ENCODE data around the gene DLG5. TPM values are rescaled to one million over a fixed set of nuclear protein-coding genes. Genes with fewer than 3 reads are reported as not detected.

The DLG5 gene
- polyA plus RNA-seq, 3 donors, result 0.14 to 0.77 TPM; not detected in 1

GRCh38 chr10:77962350-77963146, 36.0 kb upstream of the DLG5 start:
- no peak overlapping the region for H3K4me3 Mint-ChIP-seq
- WGBS (ENCODE audit: insufficient coverage), result 93% methylated on average over 3 of the region's 7 CpGs
- Histone ChIP-seq H3K36me3 (replicated peaks in 1 of 2; ENCODE audit: control insufficient read depth in 1 of 2, insufficient read depth in 2 of 2, low read length in 2 of 2) (no peaks in the 10 kb centered on the region), H3K27ac (ENCODE audit: low read depth in 1 of 2, low read length in 2 of 2) (no peak overlapping the region), H3K9ac (ENCODE audit: insufficient read depth, low read length, poor library complexity, severe bottlenecking) (no peak overlapping the region), H3K27me3 (ENCODE audit: control insufficient read depth in 2 of 2, insufficient read depth in 2 of 2, low read length in 2 of 2) (no peaks in the 10 kb centered on the region), H3K79me2 (ENCODE audit: insufficient read depth, low read length) (no peaks in the 10 kb centered on the region), H3K4me3 (replicated peaks in 1 of 3; ENCODE audit: low read depth in 2 of 3, low read length in 3 of 3) (no peak overlapping the region), H4K20me1 (ENCODE audit: insufficient read depth, low read length) (no peaks in the 10 kb centered on the region), H2AFZ (ENCODE audit: insufficient read depth, low read depth, low read length, poor library complexity, severe bottlenecking) (no peak overlapping the region), H3K4me2 (replicated peaks; ENCODE audit: extremely low read depth, low read length, poor library complexity, severe bottlenecking) (no peak overlapping the region), H3K9me3 (replicated peaks in 1 of 2; ENCODE audit: control insufficient read depth in 1 of 2, insufficient read depth in 1 of 2, low read length in 2 of 2) (peaks cover 5 to 8% of the 10 kb centered on the region in 2 donors), H3K4me1 (ENCODE audit: control insufficient read depth in 1 of 2, insufficient read depth in 2 of 2, low read length in 2 of 2) (no peaks in the 10 kb centered on the region)
- no peaks in the 10 kb centered on the region for H3K4me1 Mint-ChIP-seq
- DNase-seq, result no peak
- TF ChIP-seq, protein P1, sequence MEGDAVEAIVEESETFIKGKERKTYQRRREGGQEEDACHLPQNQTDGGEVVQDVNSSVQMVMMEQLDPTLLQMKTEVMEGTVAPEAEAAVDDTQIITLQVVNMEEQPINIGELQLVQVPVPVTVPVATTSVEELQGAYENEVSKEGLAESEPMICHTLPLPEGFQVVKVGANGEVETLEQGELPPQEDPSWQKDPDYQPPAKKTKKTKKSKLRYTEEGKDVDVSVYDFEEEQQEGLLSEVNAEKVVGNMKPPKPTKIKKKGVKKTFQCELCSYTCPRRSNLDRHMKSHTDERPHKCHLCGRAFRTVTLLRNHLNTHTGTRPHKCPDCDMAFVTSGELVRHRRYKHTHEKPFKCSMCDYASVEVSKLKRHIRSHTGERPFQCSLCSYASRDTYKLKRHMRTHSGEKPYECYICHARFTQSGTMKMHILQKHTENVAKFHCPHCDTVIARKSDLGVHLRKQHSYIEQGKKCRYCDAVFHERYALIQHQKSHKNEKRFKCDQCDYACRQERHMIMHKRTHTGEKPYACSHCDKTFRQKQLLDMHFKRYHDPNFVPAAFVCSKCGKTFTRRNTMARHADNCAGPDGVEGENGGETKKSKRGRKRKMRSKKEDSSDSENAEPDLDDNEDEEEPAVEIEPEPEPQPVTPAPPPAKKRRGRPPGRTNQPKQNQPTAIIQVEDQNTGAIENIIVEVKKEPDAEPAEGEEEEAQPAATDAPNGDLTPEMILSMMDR (IDR thresholded peaks at IDR 0.05), result no peak
- no peaks in the 10 kb centered on the region for H3K36me3 Mint-ChIP-seq
- intact Hi-C loops (cut with micrococcal nuclease), result no loop called here
- peaks cover 0 to 12% (median 2%) of the 10 kb centered on the region in 7 donors for H3K9me3 Mint-ChIP-seq
- peak overlapping the region in 1 of 7 donors; percentile 31 for H3K27ac Mint-ChIP-seq
- H3K27me3 Mint-ChIP-seq (ENCODE audit: low read depth in 3 of 3), result peaks cover 2 to 6% (median 3%) of the 10 kb centered on the region in 3 donors

- Mint-ChIP-seq H3K27me3 (ENCODE audit: low read depth in 3 of 3) (peaks cover 1 to 9% (median 3%) of the 10 kb centered on the region in 3 donors), H3K4me1 (no peaks in the 10 kb centered on the region), H3K27ac (no peak overlapping the region), H3K4me3 (no peak overlapping the region), H3K36me3 (no peaks in the 10 kb centered on the region), H3K9me3 (peaks cover 0 to 9% (median 2%) of the 10 kb centered on the region in 7 donors)
- no peak overlapping the region for H2AFZ ChIP-seq (ENCODE audit: insufficient read depth, low read depth, low read length, poor library complexity, severe bottlenecking)
- TF ChIP-seq, protein P1 (IDR thresholded peaks at IDR 0.05), result no peak
- H3K4me3 ChIP-seq (replicated peaks in 1 of 3; ENCODE audit: low read depth in 2 of 3, low read length in 3 of 3), result no peak overlapping the region
- no peaks in the 10 kb centered on the region for H3K79me2 ChIP-seq (ENCODE audit: insufficient read depth, low read length)
- H4K20me1 ChIP-seq (ENCODE audit: insufficient read depth, low read length), result no peaks in the 10 kb centered on the region
- WGBS (ENCODE audit: insufficient coverage), result no CpG with 5 or more reads among the region's 6 CpGs
- intact Hi-C loops (cut with micrococcal nuclease), result no loop called here
- no peak overlapping the region for H3K4me2 ChIP-seq (replicated peaks; ENCODE audit: extremely low read depth, low read length, poor library complexity, severe bottlenecking)
- no peak overlapping the region for H3K9ac ChIP-seq (ENCODE audit: insufficient read depth, low read length, poor library complexity, severe bottlenecking)
- no peak for DNase-seq
- H3K9me3 ChIP-seq (replicated peaks in 1 of 2; ENCODE audit: control insufficient read depth in 1 of 2, insufficient read depth in 1 of 2, low read length in 2 of 2), result peaks cover 5 to 8% of the 10 kb centered on the region in 2 donors
- H3K27ac ChIP-seq (ENCODE audit: low read depth in 1 of 2, low read length in 2 of 2), result no peak overlapping the region
- no peaks in the 10 kb centered on the region for H3K4me1 ChIP-seq (ENCODE audit: control insufficient read depth in 1 of 2, insufficient read depth in 2 of 2, low read length in 2 of 2)
- H3K27me3 ChIP-seq (ENCODE audit: control insufficient read depth in 2 of 2, insufficient read depth in 2 of 2, low read length in 2 of 2), result no peaks in the 10 kb centered on the region
- H3K36me3 ChIP-seq (replicated peaks in 1 of 2; ENCODE audit: control insufficient read depth in 1 of 2, insufficient read depth in 2 of 2, low read length in 2 of 2), result no peaks in the 10 kb centered on the region
These were observed 35.1 kb upstream of the DLG5 start for GRCh38 chr10:77961668-77962067.

Data from CD14-positive monocyte (primary cell).